Glutamatergic neuron (in vitro differentiated cells): Measurements from ENCODE around the gene BID. TPM values are rescaled to one million over a fixed set of nuclear protein-coding genes. Genes with fewer than 3 reads are reported as not detected.

Experiments used
- DNase-seq: peaks from one replicate; pipeline ENCODE4 v3.0.0; 2022
- H3K27ac Mint-ChIP-seq: one replicate; pipeline ENCODE4 v1.8.0; 2020; ENCODE audit warnings: mild to moderate bottlenecking, mixed read lengths, inconsistent platforms; ENCODE audit not compliant: unreplicated experiment
- H3K27me3 Mint-ChIP-seq: one replicate; pipeline ENCODE4 v1.8.0; 2020; ENCODE audit warnings: mild to moderate bottlenecking, moderate library complexity, mixed read lengths, inconsistent platforms; ENCODE audit not compliant: unreplicated experiment
- H3K36me3 Mint-ChIP-seq: one replicate; pipeline ENCODE4 v1.8.0; 2020; ENCODE audit warnings: mild to moderate bottlenecking, mixed read lengths, inconsistent platforms; ENCODE audit not compliant: unreplicated experiment
- H3K4me1 Mint-ChIP-seq: one replicate; pipeline ENCODE4 v1.8.0; 2020; ENCODE audit warnings: mild to moderate bottlenecking, low read depth, mixed read lengths, inconsistent platforms; ENCODE audit not compliant: unreplicated experiment
- H3K4me3 Mint-ChIP-seq: one replicate; pipeline ENCODE4 v1.8.0; 2020; ENCODE audit warnings: mild to moderate bottlenecking, mixed read lengths, inconsistent platforms; ENCODE audit not compliant: unreplicated experiment
- H3K9me3 Mint-ChIP-seq: one replicate; pipeline ENCODE4 v1.8.0; 2020; ENCODE audit warnings: mild to moderate bottlenecking, moderate library complexity, mixed read lengths, inconsistent platforms; ENCODE audit not compliant: unreplicated experiment
- total RNA-seq: library from RNA; stranded (reverse); fragmentation: NEBNext Ultra II Directional; extraction: Animal tissue kit (Norgen Biotek cat#: 25700); gene quantifications from one replicate; pipeline ENCODE4 v1.2.1, GENCODE V29; 2021; ENCODE audit not compliant: unreplicated experiment
- TF ChIP-seq, protein P1 (sequence below): fragments of 200-600 bp; sonication (generic); IDR thresholded peaks from one replicate; pipeline ENCODE4 v1.5.0; 2021; ENCODE audit not compliant: partially characterized antibody, unreplicated experiment

The BID gene
- total RNA-seq, 1 donor from 2014 or later = 18.5 TPM

GRCh38 chr22:17732251-17732854, 41.9 kb downstream of the BID start:
- DNase-seq = no peak
- Mint-ChIP-seq H3K9me3 (no peaks in the 10 kb centered on the region), H3K27me3 (peaks cover 2% of the 10 kb centered on the region), H3K27ac (no peak overlapping the region), H3K4me3 (no peak overlapping the region), H3K4me1 (peaks cover 2% of the 10 kb centered on the region), H3K36me3 (peaks cover 1% of the 10 kb centered on the region)
- TF ChIP-seq, protein P1, sequence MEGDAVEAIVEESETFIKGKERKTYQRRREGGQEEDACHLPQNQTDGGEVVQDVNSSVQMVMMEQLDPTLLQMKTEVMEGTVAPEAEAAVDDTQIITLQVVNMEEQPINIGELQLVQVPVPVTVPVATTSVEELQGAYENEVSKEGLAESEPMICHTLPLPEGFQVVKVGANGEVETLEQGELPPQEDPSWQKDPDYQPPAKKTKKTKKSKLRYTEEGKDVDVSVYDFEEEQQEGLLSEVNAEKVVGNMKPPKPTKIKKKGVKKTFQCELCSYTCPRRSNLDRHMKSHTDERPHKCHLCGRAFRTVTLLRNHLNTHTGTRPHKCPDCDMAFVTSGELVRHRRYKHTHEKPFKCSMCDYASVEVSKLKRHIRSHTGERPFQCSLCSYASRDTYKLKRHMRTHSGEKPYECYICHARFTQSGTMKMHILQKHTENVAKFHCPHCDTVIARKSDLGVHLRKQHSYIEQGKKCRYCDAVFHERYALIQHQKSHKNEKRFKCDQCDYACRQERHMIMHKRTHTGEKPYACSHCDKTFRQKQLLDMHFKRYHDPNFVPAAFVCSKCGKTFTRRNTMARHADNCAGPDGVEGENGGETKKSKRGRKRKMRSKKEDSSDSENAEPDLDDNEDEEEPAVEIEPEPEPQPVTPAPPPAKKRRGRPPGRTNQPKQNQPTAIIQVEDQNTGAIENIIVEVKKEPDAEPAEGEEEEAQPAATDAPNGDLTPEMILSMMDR = no peak

- peaks cover 2% of the 10 kb centered on the region for H3K27me3 Mint-ChIP-seq
- no peaks in the 10 kb centered on the region for H3K9me3 Mint-ChIP-seq
- H3K27ac Mint-ChIP-seq = no peak overlapping the region
- no peak for DNase-seq
- H3K4me1 Mint-ChIP-seq = peaks cover 4% of the 10 kb centered on the region
- TF ChIP-seq, protein P1 = no peak
- H3K36me3 Mint-ChIP-seq = peaks cover 12% of the 10 kb centered on the region
- no peak overlapping the region for H3K4me3 Mint-ChIP-seq
Observed at GRCh38 chr22:17729561-17729960, 44.7 kb downstream of the BID start.

DNA sequence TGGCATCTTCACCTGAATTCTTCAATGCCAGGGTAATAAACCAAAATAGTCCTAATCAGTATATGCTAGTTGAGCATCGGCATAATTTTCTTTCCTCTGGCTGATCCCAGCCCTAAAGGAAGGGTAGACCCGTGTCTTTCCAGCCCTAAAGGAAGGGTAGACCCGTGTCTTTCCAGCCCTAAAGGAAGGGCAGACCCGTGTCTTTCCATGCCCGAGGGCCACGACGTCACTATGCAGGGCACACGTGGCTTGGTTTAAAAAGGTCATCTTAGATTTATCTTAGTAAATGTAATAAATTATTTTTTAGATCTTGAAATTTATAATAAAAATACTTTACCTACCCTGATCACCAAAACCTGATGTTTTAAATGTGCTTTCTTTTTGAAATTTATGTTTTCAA, 45.5 kb downstream of the BID start:
- no peaks in the 10 kb centered on the region for H3K9me3 Mint-ChIP-seq
- H3K4me3 Mint-ChIP-seq = no peak overlapping the region
- TF ChIP-seq, protein P1 = no peak
- peaks cover 4% of the 10 kb centered on the region for H3K4me1 Mint-ChIP-seq
- no peak overlapping the region for H3K27ac Mint-ChIP-seq
- peaks cover 2% of the 10 kb centered on the region for H3K27me3 Mint-ChIP-seq
- H3K36me3 Mint-ChIP-seq = peaks cover 12% of the 10 kb centered on the region
- DNase-seq = no peak

DNA sequence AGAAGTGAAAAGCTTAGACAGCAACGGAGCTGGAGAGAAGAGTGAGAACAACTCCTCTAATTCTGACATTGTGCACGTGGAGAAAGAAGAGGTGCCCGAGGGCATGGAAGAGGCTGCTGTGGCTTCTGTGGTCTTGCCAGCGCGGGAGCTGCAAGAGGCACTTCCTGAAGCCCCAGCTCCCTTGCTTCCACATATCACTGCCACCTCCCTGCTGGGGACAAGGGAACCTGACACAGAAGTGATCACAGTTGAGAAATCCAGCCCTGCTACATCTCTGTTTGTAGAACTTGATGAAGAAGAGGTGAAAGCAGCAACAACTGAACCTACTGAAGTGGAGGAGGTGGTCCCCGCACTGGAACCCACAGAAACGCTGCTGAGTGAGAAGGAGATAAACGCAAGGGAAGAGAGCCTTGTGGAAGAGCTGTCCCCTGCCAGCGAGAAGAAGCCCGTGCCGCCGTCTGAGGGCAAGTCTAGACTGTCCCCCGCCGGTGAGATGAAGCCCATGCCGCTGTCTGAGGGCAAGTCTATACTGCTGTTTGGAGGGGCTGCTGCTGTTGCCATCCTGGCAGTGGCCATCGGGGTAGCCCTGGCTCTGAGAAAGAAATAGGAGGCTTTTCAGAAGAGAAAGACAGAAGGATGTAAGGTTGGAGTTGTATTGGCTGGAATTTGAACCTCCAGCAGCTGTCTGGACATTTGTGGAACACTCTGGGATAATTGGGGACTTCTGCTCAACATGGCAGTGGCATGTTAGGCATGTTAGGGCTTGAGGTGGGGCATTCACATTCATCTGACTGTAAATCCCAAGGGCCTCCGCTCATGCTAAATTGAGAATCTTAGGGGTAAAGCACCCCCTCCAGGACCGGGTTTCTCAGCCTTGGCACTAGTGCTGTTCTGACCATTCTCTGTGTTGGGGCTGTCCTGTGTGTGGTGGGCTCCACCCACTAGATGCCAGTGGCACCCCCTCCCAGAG, 47.1 kb downstream of the BID start:
- Mint-ChIP-seq H3K4me3 (no peak overlapping the region), H3K9me3 (no peaks in the 10 kb centered on the region), H3K4me1 (peaks cover 2% of the 10 kb centered on the region), H3K27me3 (peaks cover 2% of the 10 kb centered on the region), H3K27ac (no peak overlapping the region), H3K36me3 (peaks cover 12% of the 10 kb centered on the region)
- TF ChIP-seq, protein P1 = no peak
- no peak for DNase-seq
